Endothelial cell (in vitro differentiated cells): ENCODE results near the gene ACY1. TPM values are rescaled to one million over a fixed set of nuclear protein-coding genes. Genes with fewer than 3 reads are reported as not detected.

Source experiments
- DNase-seq: peaks from one replicate; pipeline ENCODE4 v3.0.0; 2021; ENCODE audit warnings: low spot score
- H3K27ac Mint-ChIP-seq: one replicate; pipeline ENCODE4 v1.8.0; 2021; ENCODE audit warnings: mixed read lengths, inconsistent platforms; ENCODE audit not compliant: unreplicated experiment
- H3K27me3 Mint-ChIP-seq: one replicate; pipeline ENCODE4 v1.8.0; 2021; ENCODE audit warnings: mild to moderate bottlenecking, moderate library complexity, mixed read lengths, inconsistent platforms; ENCODE audit not compliant: unreplicated experiment
- H3K36me3 Mint-ChIP-seq: one replicate; pipeline ENCODE4 v1.8.0; 2021; ENCODE audit warnings: mild to moderate bottlenecking, low read depth, mixed read lengths, inconsistent platforms; ENCODE audit not compliant: unreplicated experiment
- H3K4me1 Mint-ChIP-seq: one replicate; pipeline ENCODE4 v1.8.0; 2021; ENCODE audit warnings: mild to moderate bottlenecking, mixed read lengths, inconsistent platforms; ENCODE audit not compliant: unreplicated experiment
- H3K4me3 Mint-ChIP-seq: one replicate; pipeline ENCODE4 v1.8.0; 2021; ENCODE audit warnings: mild to moderate bottlenecking, mixed read lengths, inconsistent platforms; ENCODE audit not compliant: unreplicated experiment
- H3K9me3 Mint-ChIP-seq: one replicate; pipeline ENCODE4 v1.8.0; 2021; ENCODE audit warnings: mixed read lengths, inconsistent platforms; ENCODE audit not compliant: unreplicated experiment
- total RNA-seq: library from RNA; stranded (reverse); fragmentation: NEBNext Ultra II Directional; extraction: Animal tissue kit (Norgen Biotek cat#: 25700); gene quantifications from one replicate; pipeline ENCODE4 v1.2.1, GENCODE V29; 2021; ENCODE audit not compliant: unreplicated experiment
- TF ChIP-seq, protein P1 (sequence below): fragments of 200-600 bp; sonication (generic); IDR thresholded peaks from one replicate; pipeline ENCODE4 v1.5.0; 2021; ENCODE audit warnings: antibody characterized with exemption; ENCODE audit not compliant: unreplicated experiment

ACY1 gene
- total RNA-seq, 1 donor from 2014 or later, result 19.8 TPM

DNA sequence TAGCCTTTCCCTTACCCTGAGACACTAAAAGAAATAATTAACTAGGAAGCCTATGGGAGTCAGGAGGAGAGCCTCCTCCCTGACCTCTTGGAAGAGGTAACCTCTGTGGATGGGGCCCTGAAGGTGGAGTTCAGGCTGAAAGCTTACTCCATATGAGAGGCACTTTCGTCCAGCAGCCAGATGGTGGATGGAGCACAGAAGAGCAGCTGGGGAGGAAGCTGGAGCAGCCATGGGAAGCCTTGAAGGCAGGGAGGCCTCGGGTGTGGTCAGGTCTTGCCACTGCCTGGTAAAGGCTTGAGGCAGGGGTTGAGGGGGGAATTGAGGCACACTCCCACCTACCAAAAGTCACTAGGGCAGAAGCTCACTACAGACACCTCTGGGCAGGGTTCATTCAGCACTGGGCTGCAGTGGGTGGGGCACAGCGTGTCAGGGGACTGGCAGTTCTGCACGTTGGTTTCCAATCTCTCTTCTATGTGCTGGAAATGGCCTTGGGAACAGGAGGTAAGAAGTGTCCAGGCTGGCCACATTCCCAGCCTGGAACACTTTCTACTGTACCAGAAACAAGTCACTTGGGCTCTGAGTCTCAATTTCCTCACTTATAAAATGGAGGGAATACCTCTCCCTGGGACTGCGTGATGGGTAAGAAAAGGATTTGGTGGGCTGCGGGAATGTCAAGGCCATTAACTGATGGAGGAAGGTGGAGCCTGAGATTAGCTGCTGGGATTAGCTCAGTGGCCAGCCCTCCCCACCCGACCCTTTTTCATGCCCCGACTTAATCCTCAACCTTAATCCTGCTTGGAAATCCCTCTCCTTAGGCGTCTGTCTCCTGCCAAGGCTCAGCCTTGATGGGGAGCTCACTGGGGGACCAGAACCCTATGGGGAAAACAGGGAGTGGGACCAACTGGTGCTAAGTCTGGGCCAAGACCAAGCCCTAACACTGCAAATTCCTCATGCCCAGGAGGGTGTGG lies 21.4 kb upstream of the ACY1 start:
- TF ChIP-seq, protein P1, sequence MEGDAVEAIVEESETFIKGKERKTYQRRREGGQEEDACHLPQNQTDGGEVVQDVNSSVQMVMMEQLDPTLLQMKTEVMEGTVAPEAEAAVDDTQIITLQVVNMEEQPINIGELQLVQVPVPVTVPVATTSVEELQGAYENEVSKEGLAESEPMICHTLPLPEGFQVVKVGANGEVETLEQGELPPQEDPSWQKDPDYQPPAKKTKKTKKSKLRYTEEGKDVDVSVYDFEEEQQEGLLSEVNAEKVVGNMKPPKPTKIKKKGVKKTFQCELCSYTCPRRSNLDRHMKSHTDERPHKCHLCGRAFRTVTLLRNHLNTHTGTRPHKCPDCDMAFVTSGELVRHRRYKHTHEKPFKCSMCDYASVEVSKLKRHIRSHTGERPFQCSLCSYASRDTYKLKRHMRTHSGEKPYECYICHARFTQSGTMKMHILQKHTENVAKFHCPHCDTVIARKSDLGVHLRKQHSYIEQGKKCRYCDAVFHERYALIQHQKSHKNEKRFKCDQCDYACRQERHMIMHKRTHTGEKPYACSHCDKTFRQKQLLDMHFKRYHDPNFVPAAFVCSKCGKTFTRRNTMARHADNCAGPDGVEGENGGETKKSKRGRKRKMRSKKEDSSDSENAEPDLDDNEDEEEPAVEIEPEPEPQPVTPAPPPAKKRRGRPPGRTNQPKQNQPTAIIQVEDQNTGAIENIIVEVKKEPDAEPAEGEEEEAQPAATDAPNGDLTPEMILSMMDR, result no peak
- Mint-ChIP-seq H3K4me3 (no peak overlapping the region), H3K4me1 (peaks cover 9% of the 10 kb centered on the region), H3K27me3 (peaks cover 17% of the 10 kb centered on the region), H3K9me3 (no peaks in the 10 kb centered on the region), H3K27ac (no peak overlapping the region), H3K36me3 (peaks cover 4% of the 10 kb centered on the region)
- DNase-seq, result no peak

DNA sequence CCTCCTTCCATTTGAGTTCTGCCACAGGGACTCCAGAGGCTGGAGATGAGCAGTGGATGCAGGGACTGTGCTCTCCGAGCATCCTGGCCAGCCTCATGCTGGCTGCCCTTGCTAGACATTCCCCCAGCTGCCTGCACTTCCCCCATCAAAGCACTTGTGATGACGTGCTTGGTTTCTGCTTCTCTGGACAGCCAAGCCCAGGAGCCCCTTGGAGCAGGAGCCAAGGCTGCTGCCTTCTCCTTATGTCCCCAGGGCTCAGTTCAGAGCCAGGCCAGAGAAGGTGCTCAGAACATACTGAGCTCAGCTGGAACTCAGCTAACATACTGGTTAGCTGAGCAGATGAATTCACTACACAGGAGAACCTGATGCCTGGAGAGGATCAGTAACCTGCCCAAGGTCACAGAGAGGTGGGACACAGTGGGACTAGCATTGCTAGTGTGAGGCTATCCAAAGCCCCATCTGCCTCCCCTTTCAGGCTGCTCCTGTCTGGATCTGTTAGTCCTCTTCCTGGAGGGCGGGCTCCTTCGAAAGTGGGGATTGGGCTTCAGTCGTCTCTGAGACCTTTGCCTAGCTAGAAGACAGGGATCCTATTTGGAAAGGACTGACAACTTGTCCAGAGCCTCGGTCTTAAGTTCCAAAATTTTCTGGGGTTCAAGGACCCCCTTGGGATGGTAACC lies 20.3 kb upstream of the ACY1 start:
- no peak overlapping the region for H3K4me3 Mint-ChIP-seq
- DNase-seq, result no peak
- no peaks in the 10 kb centered on the region for H3K9me3 Mint-ChIP-seq
- H3K36me3 Mint-ChIP-seq, result peaks cover 4% of the 10 kb centered on the region
- TF ChIP-seq, protein P1, result no peak
- no peak overlapping the region for H3K27ac Mint-ChIP-seq
- H3K4me1 Mint-ChIP-seq, result peaks cover 9% of the 10 kb centered on the region
- H3K27me3 Mint-ChIP-seq, result peaks cover 17% of the 10 kb centered on the region

DNA sequence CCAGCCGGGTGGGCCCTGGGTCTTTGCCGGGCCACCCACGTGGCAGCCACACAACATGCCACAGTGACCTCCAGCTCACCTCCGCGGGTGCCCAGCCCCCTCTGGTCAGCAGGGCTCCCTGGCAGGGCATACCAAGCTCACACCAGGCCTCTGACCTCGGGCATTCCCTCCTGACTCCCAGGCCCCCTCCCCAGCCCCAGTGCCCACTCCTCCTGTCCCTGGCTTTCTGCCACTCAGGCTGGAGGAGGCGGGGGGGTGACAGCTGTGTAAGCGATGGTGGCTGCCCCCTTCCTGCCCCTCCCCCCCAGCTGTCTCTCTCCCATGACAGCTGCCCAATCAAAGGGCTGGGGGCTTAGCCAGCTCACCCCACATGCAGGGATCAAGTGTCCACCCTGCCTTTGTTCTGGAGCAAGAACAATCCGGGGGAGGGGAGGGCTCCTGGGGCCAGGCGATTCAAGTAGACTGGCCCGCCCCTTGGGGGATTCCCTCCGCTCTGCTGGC lies 19.3 kb upstream of the ACY1 start:
- peaks cover 14% of the 10 kb centered on the region for H3K4me1 Mint-ChIP-seq
- no peaks in the 10 kb centered on the region for H3K9me3 Mint-ChIP-seq
- peaks cover 18% of the 10 kb centered on the region for H3K27me3 Mint-ChIP-seq
- H3K36me3 Mint-ChIP-seq, result peaks cover under 1% of the 10 kb centered on the region
- H3K27ac Mint-ChIP-seq, result no peak overlapping the region
- TF ChIP-seq, protein P1, result no peak
- H3K4me3 Mint-ChIP-seq, result no peak overlapping the region
- DNase-seq, result no peak

GRCh38 chr3:51964521-51964920 lies 18.8 kb upstream of the ACY1 start:
- no peak for DNase-seq
- TF ChIP-seq, protein P1, result no peak
- Mint-ChIP-seq H3K36me3 (peaks cover 3% of the 10 kb centered on the region), H3K27me3 (peaks cover 17% of the 10 kb centered on the region), H3K4me3 (no peak overlapping the region), H3K4me1 (peaks cover 18% of the 10 kb centered on the region), H3K9me3 (no peaks in the 10 kb centered on the region), H3K27ac (no peak overlapping the region)
